ENCODE results near the gene CDS2. TPM values are rescaled to one million over a fixed set of nuclear protein-coding genes. Genes with fewer than 3 reads are reported as not detected.

The CDS2 gene
- polyA plus RNA-seq, 3 donors from 2014 or later = 50.1 to 61.1 (median 54.8) TPM

DNA sequence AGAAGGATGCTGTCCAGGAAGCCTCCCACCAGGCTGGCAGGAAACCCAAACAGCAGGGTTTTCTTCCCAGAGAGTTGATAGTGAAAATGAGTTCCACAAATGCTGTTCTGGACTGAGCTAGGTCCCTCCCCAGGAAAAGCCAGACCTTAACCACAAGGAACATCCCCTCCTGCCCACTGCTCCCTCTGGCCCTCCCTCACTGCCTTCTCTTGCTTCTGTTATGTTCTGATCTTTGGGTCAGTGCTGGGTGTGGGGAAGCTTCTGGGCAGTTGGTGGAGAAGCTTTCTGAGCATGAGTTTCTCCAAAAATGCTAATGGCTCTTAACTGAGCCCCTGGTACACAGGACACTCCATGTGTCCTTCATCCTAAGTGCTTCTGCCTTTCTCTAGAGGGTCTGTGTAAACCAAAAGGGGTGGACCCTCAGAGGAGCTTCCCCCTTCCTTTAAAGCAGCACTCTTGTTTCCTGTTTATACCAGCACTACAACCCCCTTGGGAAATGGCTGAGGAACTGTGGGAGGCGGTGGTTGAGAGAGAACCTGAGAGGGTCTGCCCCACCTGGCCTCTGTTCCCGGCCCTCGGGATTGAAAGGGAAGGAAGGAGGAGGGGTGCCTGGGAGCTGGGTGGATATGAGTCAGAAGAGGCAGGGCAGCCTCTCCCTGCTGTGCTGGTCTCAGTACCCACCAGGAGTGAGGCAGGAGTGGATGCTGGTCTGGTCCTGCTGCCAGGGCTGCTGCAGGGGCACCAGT is 42.0 kb downstream of the CDS2 start:
- Mint-ChIP-seq H3K27me3 (ENCODE audit: low read depth in 3 of 3) (peaks cover 0 to 1% (median 0%) of the 10 kb centered on the region in 3 donors), H3K36me3 (no peaks in the 10 kb centered on the region), H3K4me3 (peak overlapping the region in 1 of 5 donors; percentile 17), H3K4me1 (peaks cover 82% of the 10 kb centered on the region in 2 donors), H3K27ac (peak overlapping the region; percentile 13 to 83 (median 37)), H3K9me3 (no peaks in the 10 kb centered on the region)
- DNase-seq = no peak

DNA sequence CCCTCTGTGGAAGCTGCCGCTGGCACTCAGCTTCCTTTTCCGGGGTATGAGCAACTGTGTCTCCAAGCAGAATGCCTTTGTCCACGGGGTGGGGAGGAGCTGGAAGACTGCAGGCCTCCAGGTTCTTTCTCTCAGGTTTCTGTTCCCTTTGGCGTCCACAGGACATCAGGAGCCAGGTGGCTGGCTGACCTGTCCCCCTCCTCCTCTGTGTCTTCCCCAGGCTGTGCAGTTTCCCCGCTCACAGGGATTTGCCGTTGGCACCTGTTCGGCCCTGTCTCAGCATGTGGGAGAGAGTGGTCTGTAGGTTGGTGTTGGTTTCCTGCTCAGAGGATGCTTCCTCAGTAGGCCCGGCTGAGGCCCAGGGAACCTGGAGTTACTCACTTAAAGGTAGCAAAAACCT is 43.5 kb downstream of the CDS2 start:
- H3K36me3 Mint-ChIP-seq = no peaks in the 10 kb centered on the region
- H3K27ac Mint-ChIP-seq = peak overlapping the region in 2 of 6 donors; percentile 39 to 46
- peaks cover 77 to 80% of the 10 kb centered on the region in 2 donors for H3K4me1 Mint-ChIP-seq
- no peak overlapping the region for H3K4me3 Mint-ChIP-seq
- no peak for DNase-seq
- peaks cover 0 to 1% (median 0%) of the 10 kb centered on the region in 3 donors for H3K27me3 Mint-ChIP-seq (ENCODE audit: low read depth in 3 of 3)
- no peaks in the 10 kb centered on the region for H3K9me3 Mint-ChIP-seq

DNA sequence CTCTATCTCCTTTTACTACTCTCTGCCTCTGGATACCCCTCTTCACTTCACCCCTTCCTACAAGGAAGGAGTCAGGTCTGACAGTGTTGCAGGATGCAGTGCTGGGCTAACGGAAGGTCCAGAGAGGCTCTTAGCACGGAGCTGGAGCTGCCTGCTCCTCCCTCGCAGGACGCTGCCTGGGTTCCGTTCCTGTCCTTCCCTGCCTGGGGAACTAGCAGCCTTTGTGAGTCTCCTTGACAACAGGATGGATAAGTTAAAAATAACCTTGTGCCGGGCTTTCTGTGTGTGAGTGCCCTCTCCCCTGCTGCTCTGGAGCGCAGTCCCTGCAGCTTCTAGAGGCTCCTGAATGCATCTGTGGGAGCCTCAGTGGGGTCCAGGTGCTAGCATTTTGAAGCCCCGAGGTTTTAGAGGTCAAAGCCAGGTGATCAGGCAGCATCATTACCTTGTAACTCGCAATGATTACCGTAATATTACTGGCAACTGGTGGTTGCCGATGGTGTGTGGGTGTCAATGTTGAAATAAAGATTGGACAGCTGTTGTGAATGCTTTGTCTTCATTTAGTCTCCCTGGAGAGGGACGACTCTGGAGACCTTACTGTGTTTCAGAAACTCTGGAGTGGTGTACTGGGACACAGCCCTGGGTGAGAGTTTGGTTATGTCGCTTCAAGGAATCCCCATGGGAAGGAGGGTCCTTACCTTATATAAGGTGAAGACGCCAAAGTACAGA is 44.4 kb downstream of the CDS2 start:
- Mint-ChIP-seq H3K27ac (peak overlapping the region in 3 of 6 donors; percentile 39 to 73 (median 72)), H3K9me3 (no peaks in the 10 kb centered on the region), H3K4me1 (peaks cover 72% of the 10 kb centered on the region in 2 donors), H3K4me3 (no peak overlapping the region), H3K27me3 (ENCODE audit: low read depth in 3 of 3) (peaks cover 0 to 1% (median 0%) of the 10 kb centered on the region in 3 donors), H3K36me3 (peaks cover 0 to 3% (median 0%) of the 10 kb centered on the region in 3 donors)
- no peak for DNase-seq

DNA sequence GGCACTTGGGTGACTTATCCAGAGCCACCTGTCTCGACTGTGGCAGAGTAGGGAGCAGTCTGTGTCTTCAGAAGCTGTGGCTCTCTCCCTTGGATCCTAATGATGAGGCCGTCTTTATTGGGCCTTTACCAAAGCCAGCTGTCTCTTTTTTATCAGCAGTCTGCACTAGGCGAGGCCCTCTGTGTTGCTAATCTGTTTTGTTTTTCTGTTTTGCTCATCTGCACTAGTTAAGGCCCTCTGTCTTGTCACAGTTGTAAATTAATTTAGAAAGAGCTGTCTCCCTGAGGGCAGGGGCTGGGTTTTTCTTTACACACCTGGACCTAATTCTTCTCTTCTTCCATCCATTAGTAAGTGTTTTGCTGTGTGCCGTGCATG is 45.0 kb downstream of the CDS2 start:
- Mint-ChIP-seq H3K4me3 (no peak overlapping the region), H3K9me3 (no peaks in the 10 kb centered on the region), H3K27me3 (ENCODE audit: low read depth in 3 of 3) (peaks cover 0 to 1% (median 0%) of the 10 kb centered on the region in 3 donors), H3K27ac (peak overlapping the region; percentile 36 to 83 (median 46)), H3K4me1 (peaks cover 66 to 67% of the 10 kb centered on the region in 2 donors), H3K36me3 (peaks cover 0 to 8% (median 5%) of the 10 kb centered on the region in 3 donors)
- no peak for DNase-seq

DNA sequence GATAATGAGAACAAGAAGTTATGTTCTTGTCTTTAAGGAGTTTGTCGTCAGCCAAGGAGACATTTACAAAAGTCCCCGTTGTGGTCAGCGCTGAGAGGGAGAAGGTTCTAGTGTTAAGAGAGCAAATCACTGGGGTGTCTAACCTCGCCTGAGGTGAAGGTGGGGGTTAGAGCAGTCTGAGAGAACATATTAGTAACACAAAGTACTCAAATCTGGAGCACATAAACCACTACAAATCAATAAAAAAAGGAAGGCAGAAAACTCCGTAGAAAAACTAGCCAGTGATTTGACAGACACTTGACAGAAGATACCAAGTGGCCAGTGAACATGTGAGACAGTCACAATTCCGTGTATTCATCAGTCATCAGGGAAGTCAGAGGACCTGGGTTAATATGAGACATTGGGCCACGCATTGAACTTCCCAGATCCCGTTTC is 45.4 kb downstream of the CDS2 start:
- Mint-ChIP-seq H3K27ac (peak overlapping the region; percentile 39 to 83 (median 48)), H3K27me3 (ENCODE audit: low read depth in 3 of 3) (peaks cover 0 to 1% (median 0%) of the 10 kb centered on the region in 3 donors), H3K36me3 (peaks cover 0 to 9% (median 5%) of the 10 kb centered on the region in 3 donors), H3K4me1 (peaks cover 62 to 63% of the 10 kb centered on the region in 2 donors), H3K9me3 (no peaks in the 10 kb centered on the region), H3K4me3 (no peak overlapping the region)
- no peak for DNase-seq

DNA sequence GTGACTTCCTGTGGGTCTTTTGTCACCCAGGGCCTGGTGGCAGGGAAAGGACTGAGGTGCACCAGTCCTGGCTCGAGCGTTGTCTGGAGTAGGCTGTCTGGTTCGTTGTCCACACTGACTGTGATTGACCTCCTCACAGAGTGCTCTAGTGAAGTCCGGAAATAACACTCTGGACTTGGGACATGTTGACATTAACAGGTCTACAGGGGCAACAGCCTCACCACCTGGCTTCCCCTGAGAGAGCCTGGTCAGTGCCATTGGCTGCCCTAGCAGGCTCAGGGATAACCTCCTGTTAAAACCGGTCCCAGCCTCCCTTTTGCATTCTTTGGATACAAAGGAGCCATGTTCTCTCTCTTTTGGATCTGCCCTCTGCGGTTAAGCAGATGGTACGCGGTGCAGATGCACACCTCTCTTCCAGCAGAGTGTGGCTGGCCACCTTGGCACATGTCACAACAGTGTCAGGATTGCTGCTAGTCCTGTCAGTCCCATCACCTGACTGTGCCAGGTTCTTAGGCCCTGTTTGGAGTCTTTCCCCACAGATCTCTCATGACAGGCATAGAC is 46.2 kb downstream of the CDS2 start:
- Mint-ChIP-seq H3K27ac (peak overlapping the region in 5 of 6 donors; percentile 44 to 74 (median 48)), H3K4me3 (no peak overlapping the region)

DNA sequence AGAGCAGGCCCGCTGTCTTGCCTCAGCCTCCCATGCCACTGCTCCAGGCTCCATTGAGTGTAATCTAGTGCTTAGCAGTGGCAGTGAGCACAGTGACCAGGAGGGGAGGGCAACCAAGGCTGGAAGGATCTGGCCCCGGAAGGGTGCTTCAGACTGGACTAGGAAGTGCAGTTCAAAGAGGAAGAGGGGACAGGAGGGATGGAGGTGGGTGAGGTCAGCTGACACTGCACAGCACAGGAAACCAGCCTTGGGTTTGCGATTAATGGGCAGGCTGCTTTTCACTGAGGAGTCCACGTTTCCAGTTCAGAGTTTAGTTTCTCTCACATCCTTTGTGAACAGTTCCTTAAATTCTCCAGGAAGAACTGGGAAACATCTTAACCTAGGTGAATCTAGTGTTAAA is 46.9 kb downstream of the CDS2 start:
- Mint-ChIP-seq H3K4me1 (peaks cover 57 to 59% of the 10 kb centered on the region in 2 donors), H3K27me3 (ENCODE audit: low read depth in 3 of 3) (peaks cover 0 to 1% (median 0%) of the 10 kb centered on the region in 3 donors), H3K27ac (peak overlapping the region; percentile 44 to 82 (median 73)), H3K4me3 (peak overlapping the region in 1 of 5 donors; percentile 25), H3K9me3 (no peaks in the 10 kb centered on the region), H3K36me3 (peaks cover 0 to 15% (median 13%) of the 10 kb centered on the region in 3 donors)
- DNase-seq = no peak

More for the DNA sequence above, 46.2 kb downstream of the CDS2 start:
- Mint-ChIP-seq H3K4me1 (peaks cover 56 to 60% of the 10 kb centered on the region in 2 donors), H3K36me3 (peaks cover 0 to 10% (median 6%) of the 10 kb centered on the region in 3 donors), H3K27me3 (ENCODE audit: low read depth in 3 of 3) (peaks cover 0 to 1% (median 0%) of the 10 kb centered on the region in 3 donors), H3K9me3 (no peaks in the 10 kb centered on the region)
- DNase-seq = no peak

DNA sequence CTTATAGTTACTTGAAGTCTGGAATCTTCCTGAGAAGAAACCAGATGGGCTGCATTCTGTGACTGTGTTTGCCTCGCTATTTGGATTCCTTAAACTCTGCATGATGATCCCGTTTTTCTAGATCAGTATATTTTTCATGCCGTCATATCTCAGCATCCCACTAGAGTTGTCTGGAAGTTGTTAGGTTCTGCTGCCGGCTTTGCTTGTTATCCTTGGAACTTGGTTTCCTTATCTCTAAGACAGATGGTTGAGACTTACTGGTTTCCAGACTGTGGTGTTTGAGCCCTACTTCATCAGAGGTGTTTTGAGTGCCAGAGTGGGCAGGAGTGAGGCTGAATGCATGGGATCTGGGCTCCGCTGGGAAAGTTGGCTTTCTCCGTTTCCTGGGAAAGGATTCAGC is 50.3 kb downstream of the CDS2 start:
- Mint-ChIP-seq H3K27me3 (ENCODE audit: low read depth in 3 of 3) (peaks cover 0 to 1% (median 0%) of the 10 kb centered on the region in 3 donors), H3K36me3 (peaks cover 0 to 30% (median 15%) of the 10 kb centered on the region in 3 donors), H3K27ac (no peak overlapping the region), H3K4me3 (no peak overlapping the region), H3K9me3 (no peaks in the 10 kb centered on the region), H3K4me1 (peaks cover 33 to 34% of the 10 kb centered on the region in 2 donors)
- no peak for DNase-seq

DNA sequence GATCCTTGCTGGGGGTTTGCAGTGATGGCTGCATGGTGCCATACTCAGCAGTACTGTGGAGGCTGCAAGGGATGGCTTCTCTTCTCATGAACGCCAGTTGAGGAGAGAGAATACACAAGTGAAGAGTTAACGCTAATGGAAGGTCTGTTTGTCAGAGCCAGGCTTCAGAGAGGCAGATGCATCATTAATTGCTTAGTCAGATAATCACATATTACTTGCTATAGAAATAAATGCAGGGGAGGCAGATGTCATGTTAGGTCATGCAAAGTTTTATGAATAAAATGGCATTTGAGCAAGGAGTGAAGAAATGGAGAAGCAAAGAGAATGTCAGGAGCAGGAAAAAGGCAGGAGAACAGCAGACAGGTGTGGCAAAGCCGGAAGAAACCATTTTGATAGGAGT is 51.2 kb downstream of the CDS2 start:
- H3K36me3 Mint-ChIP-seq = peaks cover under 1 to 40% (median 21%) of the 10 kb centered on the region in 3 donors
- peaks cover 24% of the 10 kb centered on the region in 2 donors for H3K4me1 Mint-ChIP-seq
- no peaks in the 10 kb centered on the region for H3K9me3 Mint-ChIP-seq
- no peak overlapping the region for H3K4me3 Mint-ChIP-seq
- peaks cover 0 to 1% (median 0%) of the 10 kb centered on the region in 3 donors for H3K27me3 Mint-ChIP-seq (ENCODE audit: low read depth in 3 of 3)
- DNase-seq = no peak
- H3K27ac Mint-ChIP-seq = peak overlapping the region in 3 of 6 donors; percentile 7 to 47 (median 26)

DNA sequence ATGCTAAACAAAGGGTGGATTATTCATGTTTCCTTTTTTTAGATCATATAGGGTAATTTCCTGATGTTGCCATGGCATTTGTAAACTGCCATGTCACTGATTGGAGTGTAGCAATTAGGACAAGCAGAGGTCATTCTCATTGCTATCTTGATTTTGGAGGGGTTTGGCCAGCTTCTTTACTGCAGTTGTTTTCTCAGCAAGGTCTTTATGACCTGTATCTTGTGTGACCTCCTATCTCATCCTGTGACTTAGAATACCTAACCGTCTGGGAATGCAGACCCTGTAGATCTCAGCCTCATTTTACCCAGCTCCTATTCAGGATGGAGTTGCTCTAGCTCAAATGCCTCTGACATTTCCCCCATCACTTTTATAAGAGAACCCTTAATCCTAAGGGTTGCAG is 53.6 kb downstream of the CDS2 start:
- DNase-seq = no peak
- Mint-ChIP-seq H3K9me3 (no peaks in the 10 kb centered on the region), H3K27me3 (ENCODE audit: low read depth in 3 of 3) (peaks cover 0 to 1% (median 0%) of the 10 kb centered on the region in 3 donors), H3K27ac (peak overlapping the region in 2 of 6 donors; percentile 15 to 19), H3K4me3 (no peak overlapping the region), H3K4me1 (peaks cover 8 to 11% of the 10 kb centered on the region in 2 donors), H3K36me3 (peaks cover 10 to 54% (median 30%) of the 10 kb centered on the region in 3 donors)

DNA sequence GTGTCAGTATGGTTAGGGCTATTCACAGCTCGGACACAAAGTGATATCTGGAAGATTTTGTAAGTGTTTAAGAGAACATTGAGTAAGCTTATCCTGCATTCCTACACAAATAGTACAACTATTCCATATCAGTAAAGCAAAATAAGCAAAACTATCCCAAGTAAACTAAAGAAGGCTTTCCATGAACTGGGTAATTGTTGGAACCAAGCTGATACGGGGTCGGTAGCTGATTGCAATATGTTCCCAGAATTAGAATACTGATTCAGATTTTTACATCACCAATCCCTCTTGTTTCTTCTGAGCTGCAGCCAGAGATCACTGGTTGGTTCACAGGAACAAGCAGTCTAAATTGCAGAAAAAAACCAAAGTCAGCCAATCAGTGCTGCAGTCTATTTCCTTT is 54.1 kb downstream of the CDS2 start:
- no peak overlapping the region for H3K4me3 Mint-ChIP-seq
- H3K27ac Mint-ChIP-seq = peak overlapping the region in 2 of 6 donors; percentile 15 to 41
- DNase-seq = no peak

DNA sequence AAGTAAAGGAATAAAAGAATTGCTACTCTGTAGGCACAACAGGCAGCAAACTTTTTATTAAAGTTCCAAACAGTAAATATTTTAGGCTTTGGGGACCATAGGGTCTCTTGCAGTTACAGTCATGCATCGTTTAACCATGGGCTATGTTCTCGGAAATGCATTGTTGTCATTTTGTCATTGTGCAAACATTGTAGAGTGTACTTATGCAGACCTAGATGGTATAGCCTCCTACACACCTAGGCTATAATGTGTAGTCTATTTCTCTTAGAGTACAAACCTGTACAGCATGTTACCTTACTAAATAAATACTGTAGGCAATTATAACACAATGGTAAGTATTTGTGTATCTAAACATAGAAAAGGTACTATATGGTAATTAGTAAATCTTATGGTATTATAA is 54.7 kb downstream of the CDS2 start:
- H3K36me3 Mint-ChIP-seq = peaks cover 10 to 55% (median 32%) of the 10 kb centered on the region in 3 donors

More for the DNA sequence above, 54.1 kb downstream of the CDS2 start:
- H3K4me1 Mint-ChIP-seq = peaks cover 8 to 11% of the 10 kb centered on the region in 2 donors
- H3K36me3 Mint-ChIP-seq = peaks cover 10 to 53% (median 30%) of the 10 kb centered on the region in 3 donors
- H3K27me3 Mint-ChIP-seq (ENCODE audit: low read depth in 3 of 3) = peaks cover 0 to 2% (median 0%) of the 10 kb centered on the region in 3 donors
- no peaks in the 10 kb centered on the region for H3K9me3 Mint-ChIP-seq

DNA sequence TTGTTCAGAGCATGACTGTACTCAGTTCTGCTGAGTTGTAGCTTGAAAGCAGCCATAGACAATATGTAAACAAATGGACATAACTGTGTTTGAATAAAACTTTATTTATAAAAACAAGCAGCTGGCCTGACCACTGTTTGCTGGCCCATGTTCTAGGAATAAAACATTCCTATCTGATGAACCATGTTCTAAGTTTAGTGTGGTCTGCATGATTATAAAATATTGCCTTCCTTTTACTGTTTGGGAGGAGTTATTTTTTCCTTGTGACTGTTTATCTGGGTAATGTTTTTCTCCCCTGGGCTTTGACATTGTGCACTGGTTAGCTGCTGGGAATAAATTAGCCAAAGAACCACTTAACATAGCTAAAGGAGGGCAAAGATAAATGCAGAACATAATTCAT is 55.1 kb downstream of the CDS2 start:
- Mint-ChIP-seq H3K27ac (no peak overlapping the region), H3K9me3 (no peaks in the 10 kb centered on the region), H3K4me1 (peaks cover 8 to 11% of the 10 kb centered on the region in 2 donors), H3K4me3 (no peak overlapping the region), H3K36me3 (peaks cover 10 to 50% (median 29%) of the 10 kb centered on the region in 3 donors), H3K27me3 (ENCODE audit: low read depth in 3 of 3) (peaks cover 0 to 2% (median 0%) of the 10 kb centered on the region in 3 donors)
- no peak for DNase-seq

More for the DNA sequence above, 54.7 kb downstream of the CDS2 start:
- Mint-ChIP-seq H3K4me3 (no peak overlapping the region), H3K4me1 (peaks cover 8 to 11% of the 10 kb centered on the region in 2 donors), H3K27ac (peak overlapping the region in 1 of 6 donors; percentile 41), H3K9me3 (no peaks in the 10 kb centered on the region), H3K27me3 (ENCODE audit: low read depth in 3 of 3) (peaks cover 0 to 2% (median 0%) of the 10 kb centered on the region in 3 donors)
- DNase-seq = no peak

Data from immature natural killer cell (primary cell).